NT2/D1 (cell line): ENCODE measurements around the gene FRRS1L.

ENCODE experiments used
- DNase-seq: peaks from one replicate; pipeline ENCODE4 v3.0.0-alpha.2; 2011; ENCODE audit warnings: low read depth, low spot score
- H3K27me3 ChIP-seq: 2 replicates; pipeline ENCODE4 v1.6.0; 2011; ENCODE audit warnings: mild to moderate bottlenecking; ENCODE audit not compliant: insufficient read length, insufficient read depth
- H3K36me3 ChIP-seq: 2 replicates; pipeline ENCODE4 v1.6.1; 2011; ENCODE audit warnings: mild to moderate bottlenecking, low read length, mixed read lengths; ENCODE audit not compliant: insufficient read depth, insufficient read length
- H3K4me1 ChIP-seq: 2 replicates; pipeline ENCODE4 v1.5.1; 2011; ENCODE audit not compliant: insufficient read depth, insufficient read length
- H3K4me3 ChIP-seq: 2 replicates; pipeline ENCODE4 v1.5.1; 2011; ENCODE audit warnings: low read depth; ENCODE audit not compliant: insufficient read length
- H3K9ac ChIP-seq: 2 replicates; pipeline ENCODE4 v1.6.0; 2011; ENCODE audit warnings: low read depth; ENCODE audit not compliant: insufficient read length
- H3K9me3 ChIP-seq: 2 replicates; pipeline ENCODE4 v1.5.1; 2011; ENCODE audit warnings: mild to moderate bottlenecking, low read length; ENCODE audit not compliant: insufficient read depth
- SUZ12 ChIP-seq: IDR thresholded peaks from 2 replicates; pipeline ENCODE4 v1.6.1; 2011; ENCODE audit not compliant: insufficient read length, insufficient read depth; ENCODE audit errors: extremely low read depth
- YY1 ChIP-seq: IDR thresholded peaks from 2 replicates; pipeline ENCODE4 v1.6.1; 2011; ENCODE audit not compliant: insufficient read length, insufficient read depth
- ZNF274 ChIP-seq: IDR thresholded peaks from 2 replicates; pipeline ENCODE4 v1.6.1; 2011; ENCODE audit warnings: mild to moderate bottlenecking, low read depth, low read length

The FRRS1L gene

GRCh38 chr9:109149089-109149488 is 18.0 kb downstream of the FRRS1L start:
- H3K9ac ChIP-seq, result no peak overlapping the region

DNA sequence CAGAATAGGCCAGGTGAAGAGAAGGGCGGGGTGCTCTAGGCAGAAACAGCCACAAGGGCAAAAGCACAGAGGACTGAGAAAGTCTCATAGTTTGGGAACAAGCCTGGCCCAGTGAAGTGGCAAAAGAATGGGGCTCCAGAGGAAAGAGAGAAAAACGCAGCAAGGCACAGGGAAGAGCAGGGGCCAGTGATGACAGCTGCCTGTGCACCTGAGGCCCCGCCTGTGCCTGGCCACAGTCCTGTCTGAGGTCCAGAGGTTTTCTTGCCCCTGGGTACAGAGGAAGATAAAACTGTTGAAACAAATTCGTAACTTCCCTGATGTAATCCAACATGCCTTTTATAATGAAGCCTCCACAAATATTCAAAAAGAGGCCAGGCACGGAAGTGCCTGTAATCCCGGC is 22.0 kb downstream of the FRRS1L start:
- TF ChIP-seq SUZ12 (no peak), ZNF274 (no peak), YY1 (no peak)
- Histone ChIP-seq H3K27me3 (no peaks in the 10 kb centered on the region), H3K9me3 (no peaks in the 10 kb centered on the region), H3K4me1 (no peaks in the 10 kb centered on the region), H3K4me3 (no peak overlapping the region), H3K36me3 (no peaks in the 10 kb centered on the region), H3K9ac (no peak overlapping the region)
- DNase-seq, result no peak

More at GRCh38 chr9:109149089-109149488, 18.0 kb downstream of the FRRS1L start:
- H3K36me3 ChIP-seq, result no peaks in the 10 kb centered on the region
- no peak for DNase-seq
- no peaks in the 10 kb centered on the region for H3K27me3 ChIP-seq
- H3K4me3 ChIP-seq, result no peak overlapping the region
- TF ChIP-seq YY1, result no peak
- no peak for TF ChIP-seq SUZ12
- TF ChIP-seq ZNF274, result no peak
- peaks cover 25% of the 10 kb centered on the region for H3K9me3 ChIP-seq
- H3K4me1 ChIP-seq, result no peaks in the 10 kb centered on the region

DNA sequence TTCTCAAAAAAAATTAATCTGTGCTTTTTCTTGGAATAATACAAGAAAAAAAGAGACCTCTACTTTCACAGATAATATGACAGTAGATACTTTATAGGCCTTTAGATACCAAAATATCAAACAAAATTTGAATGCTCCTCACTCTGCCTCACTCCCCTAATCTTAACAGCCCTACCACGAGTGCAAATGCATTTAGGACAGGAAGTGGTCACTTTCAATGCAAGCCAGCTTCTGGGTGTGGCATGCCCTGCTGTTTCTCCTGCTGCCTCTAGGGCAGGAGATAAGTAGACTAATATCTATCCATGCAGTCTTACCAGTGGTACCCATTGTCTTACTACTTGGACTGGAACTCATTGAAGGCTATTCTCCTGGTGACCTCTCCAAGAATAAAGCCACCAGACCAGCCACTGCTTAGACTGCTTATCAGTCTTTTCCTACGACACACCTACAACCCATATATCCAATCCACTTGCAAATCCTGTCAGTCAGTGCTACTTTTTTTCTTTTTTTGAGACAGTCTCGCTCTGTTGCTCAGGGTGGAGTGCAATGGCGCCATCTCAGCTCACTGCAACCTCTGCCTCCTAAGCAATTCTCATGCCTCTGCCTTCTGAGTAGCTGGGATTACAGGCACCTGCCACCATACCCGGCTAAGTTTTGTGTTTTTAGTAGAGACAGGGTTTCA is 23.0 kb downstream of the FRRS1L start:
- Histone ChIP-seq H3K9me3 (no peaks in the 10 kb centered on the region), H3K36me3 (no peaks in the 10 kb centered on the region), H3K4me3 (no peak overlapping the region), H3K4me1 (no peaks in the 10 kb centered on the region), H3K27me3 (no peaks in the 10 kb centered on the region), H3K9ac (no peak overlapping the region)
- TF ChIP-seq SUZ12, result no peak
- TF ChIP-seq ZNF274, result no peak
- TF ChIP-seq YY1, result no peak
- no peak for DNase-seq

GRCh38 chr9:109141375-109141774 is 25.7 kb downstream of the FRRS1L start:
- H3K9ac ChIP-seq, result no peak overlapping the region
- H3K27me3 ChIP-seq, result no peaks in the 10 kb centered on the region
- no peak for DNase-seq
- no peak for TF ChIP-seq SUZ12
- TF ChIP-seq ZNF274, result no peak
- TF ChIP-seq YY1, result no peak
- no peaks in the 10 kb centered on the region for H3K36me3 ChIP-seq
- no peaks in the 10 kb centered on the region for H3K9me3 ChIP-seq
- H3K4me1 ChIP-seq, result no peaks in the 10 kb centered on the region
- H3K4me3 ChIP-seq, result no peak overlapping the region

GRCh38 chr9:109139851-109140250 is 27.2 kb downstream of the FRRS1L start:
- Histone ChIP-seq H3K9ac (no peak overlapping the region), H3K4me3 (no peak overlapping the region), H3K4me1 (no peaks in the 10 kb centered on the region), H3K27me3 (no peaks in the 10 kb centered on the region), H3K36me3 (no peaks in the 10 kb centered on the region), H3K9me3 (no peaks in the 10 kb centered on the region)
- DNase-seq, result no peak
- TF ChIP-seq SUZ12 (no peak), ZNF274 (no peak), YY1 (no peak)

GRCh38 chr9:109138421-109138820 is 28.6 kb downstream of the FRRS1L start:
- no peaks in the 10 kb centered on the region for H3K27me3 ChIP-seq
- no peaks in the 10 kb centered on the region for H3K36me3 ChIP-seq
- no peak overlapping the region for H3K9ac ChIP-seq
- H3K9me3 ChIP-seq, result no peaks in the 10 kb centered on the region
- no peak for TF ChIP-seq SUZ12
- no peak for TF ChIP-seq ZNF274
- TF ChIP-seq YY1, result no peak
- H3K4me3 ChIP-seq, result no peak overlapping the region
- no peak for DNase-seq
- no peaks in the 10 kb centered on the region for H3K4me1 ChIP-seq

DNA sequence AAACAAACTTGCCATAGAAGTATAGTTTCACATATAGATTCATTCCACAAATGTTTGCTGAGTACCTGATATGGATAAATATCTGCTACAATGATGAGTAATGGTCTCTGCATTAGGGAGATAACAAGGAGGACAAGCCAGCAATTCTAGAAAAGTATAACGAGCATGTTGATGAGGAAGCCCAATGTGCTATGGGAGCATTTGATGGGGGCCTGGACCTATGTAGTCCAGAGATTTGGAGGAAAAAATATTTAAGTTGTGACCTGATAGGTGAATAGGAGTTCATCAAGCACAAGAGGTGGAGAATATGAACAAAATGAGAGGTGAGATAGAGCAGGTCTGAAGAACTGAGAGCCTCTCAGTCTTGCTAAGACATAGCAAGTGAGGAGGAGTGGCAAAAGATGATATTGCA is 32.9 kb downstream of the FRRS1L start:
- DNase-seq, result no peak
- no peaks in the 10 kb centered on the region for H3K9me3 ChIP-seq
- H3K9ac ChIP-seq, result no peak overlapping the region
- no peaks in the 10 kb centered on the region for H3K4me1 ChIP-seq
- no peak overlapping the region for H3K4me3 ChIP-seq
- H3K27me3 ChIP-seq, result no peaks in the 10 kb centered on the region
- TF ChIP-seq ZNF274 (no peak), SUZ12 (no peak), YY1 (no peak)
- H3K36me3 ChIP-seq, result no peaks in the 10 kb centered on the region

DNA sequence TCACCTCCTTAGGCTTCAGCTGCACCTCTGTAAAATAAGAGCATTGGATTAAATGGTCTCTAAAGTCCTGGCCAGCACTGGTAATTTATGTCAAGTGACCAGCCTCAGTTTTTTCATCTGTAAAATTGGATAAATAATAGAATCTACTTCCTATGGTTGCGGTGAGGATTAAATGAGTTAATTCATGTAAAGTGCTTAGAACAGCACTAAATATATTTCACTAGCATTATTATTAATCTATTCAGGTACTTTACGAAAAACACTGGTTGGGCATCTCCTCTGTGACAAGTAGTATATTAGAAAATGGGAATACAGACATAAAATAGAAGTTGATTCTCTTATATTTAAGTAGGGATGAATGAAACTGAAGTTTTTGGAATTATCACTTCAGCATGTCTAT is 33.5 kb downstream of the FRRS1L start:
- DNase-seq, result no peak
- Histone ChIP-seq H3K27me3 (no peaks in the 10 kb centered on the region), H3K9me3 (no peaks in the 10 kb centered on the region), H3K4me1 (no peaks in the 10 kb centered on the region), H3K4me3 (no peak overlapping the region), H3K36me3 (no peaks in the 10 kb centered on the region), H3K9ac (no peak overlapping the region)
- no peak for TF ChIP-seq YY1
- TF ChIP-seq ZNF274, result no peak
- no peak for TF ChIP-seq SUZ12
